H7 (cell line): ENCODE results near the gene ZNF22. TPM values are rescaled to one million over a fixed set of nuclear protein-coding genes. Genes with fewer than 3 reads are reported as not detected.
A peak's percentile ranks its signal among the peaks of the same experiment; 100 is the strongest.

ENCODE experiments used
- DNase-seq: peaks from one replicate; pipeline ENCODE4 v3.0.0; 2012
- H3K27me3 ChIP-seq: 2 replicates; pipeline ENCODE4 v1.6.0; 2011; ENCODE audit warnings: mild to moderate bottlenecking, low read length; ENCODE audit not compliant: control insufficient read depth, insufficient read depth
- H3K36me3 ChIP-seq: replicated peaks from 2 replicates; pipeline ENCODE4 v1.5.1; 2011; ENCODE audit warnings: low read length; ENCODE audit not compliant: control insufficient read depth, insufficient read depth
- H3K4me3 ChIP-seq: 2 replicates; pipeline ENCODE4 v1.5.1; 2011; ENCODE audit warnings: low read depth, mild to moderate bottlenecking, control low read depth, low read length, moderate library complexity; ENCODE audit not compliant: insufficient read depth
- total RNA-seq: library from RNA; depleted of rRNA; stranded (reverse); fragments of >200 nt; shearing (Covaris generic); gene quantifications from 2 replicates; pipeline ENCODE4 v1.2.3, GENCODE V29; 2014; rRNA removed

Gene ZNF22
- total RNA-seq, 1 experiment from 2014 or later = 20.2 TPM

GRCh38 chr10:45034301-45034700 lies 33.6 kb downstream of the ZNF22 start:
- no peak for DNase-seq
- no peak overlapping the region for H3K4me3 ChIP-seq
- no peaks in the 10 kb centered on the region for H3K36me3 ChIP-seq
- no peaks in the 10 kb centered on the region for H3K27me3 ChIP-seq

GRCh38 chr10:45035673-45036072 lies 35.0 kb downstream of the ZNF22 start:
- no peaks in the 10 kb centered on the region for H3K27me3 ChIP-seq
- H3K36me3 ChIP-seq = no peaks in the 10 kb centered on the region
- H3K4me3 ChIP-seq = no peak overlapping the region
- DNase-seq = no peak

GRCh38 chr10:45040921-45041542 lies 40.3 kb downstream of the ZNF22 start:
- Histone ChIP-seq H3K4me3 (no peak overlapping the region), H3K36me3 (no peaks in the 10 kb centered on the region), H3K27me3 (no peaks in the 10 kb centered on the region)
- no peak for DNase-seq

GRCh38 chr10:45044290-45044689 lies 43.6 kb downstream of the ZNF22 start:
- H3K27me3 ChIP-seq = no peaks in the 10 kb centered on the region
- H3K36me3 ChIP-seq = no peaks in the 10 kb centered on the region
- H3K4me3 ChIP-seq = no peak overlapping the region
- DNase-seq = peak; percentile 6

GRCh38 chr10:45050551-45051235 lies 50.0 kb downstream of the ZNF22 start:
- H3K4me3 ChIP-seq = no peak overlapping the region

GRCh38 chr10:45052700-45053099 lies 52.0 kb downstream of the ZNF22 start:
- no peak for DNase-seq
- Histone ChIP-seq H3K36me3 (no peaks in the 10 kb centered on the region), H3K4me3 (no peak overlapping the region), H3K27me3 (no peaks in the 10 kb centered on the region)

More at GRCh38 chr10:45050551-45051235, 50.0 kb downstream of the ZNF22 start:
- DNase-seq = no peak
- no peaks in the 10 kb centered on the region for H3K27me3 ChIP-seq
- no peaks in the 10 kb centered on the region for H3K36me3 ChIP-seq

- no peak for DNase-seq
- H3K4me3 ChIP-seq = no peak overlapping the region
These were observed 52.9 kb downstream of the ZNF22 start for GRCh38 chr10:45053569-45054100.

More at GRCh38 chr10:45053569-45054100, 52.9 kb downstream of the ZNF22 start:
- Histone ChIP-seq H3K27me3 (no peaks in the 10 kb centered on the region), H3K36me3 (no peaks in the 10 kb centered on the region)

Other genes with a start within 250 kb of the ZNF22 start
- gene TMEM72, start 89.6 kb upstream of the ZNF22 start, total RNA-seq = not detected in 2 replicates
- gene RASSF4, start 41.1 kb upstream of the ZNF22 start, total RNA-seq = 9.1 and 13.6 TPM in 2 replicates
- gene DEPP1, start 22.1 kb upstream of the ZNF22 start, total RNA-seq = 0.28 and 1.2 TPM in 2 replicates